Activated effector memory CD4-positive, alpha-beta T cell treated with Interleukin-2 at 50 U/mL for 16 hours (primary cell): Measurements from ENCODE around the gene KIF18B.

Experiments used
- DNase-seq: peaks from one replicate; pipeline ENCODE4 v3.0.0-alpha.2; 2020

Gene KIF18B

GRCh38 chr17:44903012-44903685, 44.4 kb downstream of the KIF18B start:
- DNase-seq: no peak

GRCh38 chr17:44902135-44902760, 45.3 kb downstream of the KIF18B start:
- no peak for DNase-seq

- no peak for DNase-seq
These were observed 46.1 kb downstream of the KIF18B start for GRCh38 chr17:44901411-44901921.

GRCh38 chr17:44900894-44901293, 46.7 kb downstream of the KIF18B start:
- DNase-seq: no peak

DNA sequence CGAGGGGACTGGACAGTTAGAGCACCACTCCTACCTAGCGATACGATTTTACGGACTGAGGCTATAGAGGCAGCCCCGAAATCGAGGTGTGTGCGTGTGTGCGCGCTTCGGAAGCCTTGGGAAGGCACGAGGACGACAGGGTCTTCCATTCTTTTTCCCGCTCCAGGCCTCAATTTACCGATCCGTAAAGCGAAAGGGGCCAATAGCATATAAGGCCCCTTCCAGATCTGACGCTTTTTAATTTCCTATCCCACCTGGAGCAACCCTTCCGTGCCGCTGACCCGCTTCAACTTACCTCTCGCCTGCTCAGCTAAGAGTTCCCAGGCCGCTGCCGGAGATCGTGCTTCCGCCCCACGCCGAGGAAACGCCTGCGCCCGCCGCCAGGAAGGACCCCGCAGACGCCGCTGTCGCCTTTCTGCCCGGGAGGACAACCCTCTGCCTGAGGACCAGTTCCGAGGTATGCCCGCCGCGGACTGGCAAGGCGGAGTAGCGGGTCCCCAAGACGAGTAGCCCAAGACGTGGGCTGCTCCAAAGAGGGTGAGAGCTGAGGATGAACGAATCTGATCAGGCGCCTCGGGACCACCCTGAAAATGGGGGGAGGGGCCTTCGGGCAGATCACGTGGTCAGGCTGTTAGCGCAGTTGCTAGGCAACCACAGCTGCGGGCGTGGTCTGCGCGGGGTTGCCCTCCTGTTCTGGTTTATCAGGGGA, 48.3 kb downstream of the KIF18B start, which contains the start of gene EFTUD2:
Gene EFTUD2 (minus strand): TSS at position 372 of the 709 bp plus-strand sequence. CDS start 4,924 bp downstream, outside the sequence.
- peak; percentile 88 for DNase-seq

GRCh38 chr17:44898768-44899073, 48.9 kb downstream of the KIF18B start:
- no peak for DNase-seq

DNA sequence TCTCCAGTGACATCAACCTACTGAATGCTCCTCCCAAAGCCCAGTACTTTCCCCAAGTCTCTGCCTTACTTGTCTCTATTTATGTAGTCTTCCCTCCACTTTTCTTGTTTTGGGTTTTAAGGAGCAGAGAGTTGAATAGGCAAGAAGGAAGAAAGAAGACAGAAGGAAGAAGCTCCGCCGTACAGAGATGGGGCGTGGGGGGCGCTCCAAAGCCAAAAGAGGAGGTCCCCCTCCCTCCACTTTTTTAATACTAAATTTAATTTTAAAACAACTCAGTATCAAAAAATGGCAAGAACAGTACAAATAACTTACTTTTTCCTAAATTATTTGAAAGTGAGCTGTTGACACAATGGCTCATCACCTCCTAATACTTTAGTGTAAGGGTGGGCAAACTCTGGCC, 52.9 kb downstream of the KIF18B start:
- no peak for DNase-seq

DNA sequence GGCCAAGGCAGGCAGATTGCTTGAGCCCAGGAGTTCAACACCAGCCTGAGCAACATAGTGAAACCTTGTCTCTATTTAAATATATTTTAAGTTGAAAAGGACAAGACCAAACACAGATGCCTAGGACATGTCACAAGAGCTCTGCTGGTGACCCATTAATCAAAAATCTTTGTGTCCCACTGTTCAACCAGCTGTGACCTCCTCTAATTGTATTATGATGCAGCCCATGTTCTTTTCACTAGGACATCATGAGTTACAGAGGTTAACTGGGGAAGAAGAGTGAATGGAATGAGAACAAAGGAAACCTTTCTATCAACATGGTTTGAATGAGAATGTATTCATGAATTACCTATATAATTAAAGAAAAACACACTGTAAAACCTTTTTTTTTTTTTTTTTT, 55.3 kb downstream of the KIF18B start:
- no peak for DNase-seq

DNA sequence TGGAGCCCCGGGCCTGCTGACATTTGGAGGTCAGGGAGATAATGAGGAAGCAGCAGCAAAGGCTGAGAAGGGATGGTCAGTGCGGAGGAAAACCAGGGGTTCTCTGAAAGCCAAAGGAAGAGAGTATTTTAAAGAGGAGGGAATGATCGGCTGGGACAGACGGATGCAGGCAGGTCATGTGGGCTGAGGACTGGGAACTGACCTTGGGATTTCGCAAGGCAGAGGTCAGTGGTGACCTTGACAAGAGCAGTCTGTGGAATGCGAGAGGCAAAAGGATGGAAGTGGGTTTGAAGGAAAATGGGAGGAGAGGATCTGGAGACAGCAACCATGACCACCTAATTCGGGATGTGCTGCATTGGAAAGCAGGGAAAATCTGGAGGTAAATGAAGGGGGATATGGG, 58.6 kb downstream of the KIF18B start:
- no peak for DNase-seq

DNA sequence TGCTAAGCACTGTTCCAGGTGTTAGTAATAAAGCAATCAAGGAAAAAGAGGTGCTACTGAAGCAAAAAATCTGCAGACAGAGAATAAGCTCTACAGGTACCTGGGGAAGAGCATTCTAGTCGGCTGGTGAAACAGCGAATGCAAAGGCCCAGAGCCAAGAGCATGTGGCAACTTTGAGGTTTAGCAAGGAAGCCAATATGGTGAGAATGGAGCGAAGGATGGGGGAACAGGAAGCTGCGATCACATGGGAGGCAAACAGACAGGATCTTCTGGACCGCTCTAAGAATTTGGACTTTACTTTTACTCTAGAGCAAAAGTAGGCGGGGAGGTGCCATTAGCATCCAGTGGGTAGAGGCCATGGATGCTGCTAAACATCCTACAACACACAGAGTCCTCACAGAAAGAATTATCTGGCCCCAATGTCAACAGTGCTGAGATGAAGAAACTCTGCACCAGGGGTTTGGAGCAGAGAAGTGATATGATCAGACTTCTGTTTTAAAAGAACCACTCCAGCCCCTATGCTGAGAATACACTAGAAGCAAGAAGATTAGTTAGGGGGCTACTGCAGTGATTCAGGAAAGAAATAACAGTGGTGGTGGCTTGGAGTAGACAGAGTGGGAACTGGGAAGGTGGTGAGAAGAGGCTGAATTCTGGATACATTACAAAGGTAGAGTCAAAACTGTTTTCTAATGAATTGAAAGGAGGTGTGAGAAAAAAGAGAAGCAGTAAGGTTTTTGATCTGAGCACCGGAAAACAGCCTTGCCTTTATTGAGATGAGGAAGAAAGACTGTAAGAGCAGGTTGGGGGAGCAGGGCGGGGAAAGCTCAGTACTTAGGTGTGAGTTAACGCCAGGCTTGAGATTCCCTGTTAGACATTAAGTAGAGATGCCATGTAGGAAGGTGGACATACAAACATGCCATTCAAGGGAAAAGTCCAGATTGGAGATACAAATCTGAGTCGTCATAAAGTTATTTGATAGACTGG, 59.3 kb downstream of the KIF18B start:
- DNase-seq: peak; percentile 2

GRCh38 chr17:44887016-44887415, 60.6 kb downstream of the KIF18B start:
- no peak for DNase-seq

- no peak for DNase-seq
These were observed 62.6 kb downstream of the KIF18B start for GRCh38 chr17:44884941-44885340.

DNA sequence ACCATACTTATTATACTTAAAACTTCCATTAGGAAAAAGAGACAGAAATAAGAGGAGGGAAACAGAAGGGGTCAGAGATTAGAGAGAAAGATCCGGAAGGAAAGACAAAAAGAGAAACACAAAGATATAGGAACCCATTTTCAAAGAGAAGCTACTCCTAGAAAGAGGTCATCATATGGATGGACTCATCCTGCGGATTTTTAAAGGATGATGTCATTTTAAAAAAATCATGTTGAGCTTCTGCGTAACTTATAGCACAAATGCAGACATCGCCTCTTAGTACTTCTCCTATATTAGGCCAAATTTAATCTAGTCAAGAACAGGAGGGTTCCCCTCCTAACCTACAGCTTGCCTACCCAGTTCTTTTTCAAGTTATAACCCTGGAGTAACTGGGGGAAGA, 66.4 kb downstream of the KIF18B start:
- no peak for DNase-seq

DNA sequence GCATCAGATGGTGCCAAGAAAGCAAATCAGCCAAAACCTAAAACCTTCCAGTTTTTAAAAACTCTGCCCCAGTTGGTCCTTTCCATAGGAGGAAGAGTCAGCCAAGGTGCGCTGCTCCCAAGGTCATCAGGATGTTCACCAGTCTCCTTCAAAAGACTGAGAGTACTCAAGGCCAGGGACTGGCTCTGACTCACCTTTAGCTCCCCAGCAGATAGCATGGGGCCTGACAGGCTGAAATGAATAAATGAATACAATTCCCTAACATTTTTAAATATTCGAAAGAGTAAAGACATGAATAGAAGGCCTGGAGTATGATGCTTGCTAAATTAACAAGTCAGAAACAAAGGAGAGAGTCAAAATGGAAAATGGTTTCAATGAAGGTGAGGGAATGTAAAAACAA, 67.5 kb downstream of the KIF18B start:
- no peak for DNase-seq

GRCh38 chr17:44879376-44879775, 68.2 kb downstream of the KIF18B start:
- no peak for DNase-seq

- DNase-seq: no peak
These were observed 68.8 kb downstream of the KIF18B start for GRCh38 chr17:44878627-44879221.

- DNase-seq: no peak
These were observed 70.5 kb downstream of the KIF18B start for GRCh38 chr17:44877121-44877520.

DNA sequence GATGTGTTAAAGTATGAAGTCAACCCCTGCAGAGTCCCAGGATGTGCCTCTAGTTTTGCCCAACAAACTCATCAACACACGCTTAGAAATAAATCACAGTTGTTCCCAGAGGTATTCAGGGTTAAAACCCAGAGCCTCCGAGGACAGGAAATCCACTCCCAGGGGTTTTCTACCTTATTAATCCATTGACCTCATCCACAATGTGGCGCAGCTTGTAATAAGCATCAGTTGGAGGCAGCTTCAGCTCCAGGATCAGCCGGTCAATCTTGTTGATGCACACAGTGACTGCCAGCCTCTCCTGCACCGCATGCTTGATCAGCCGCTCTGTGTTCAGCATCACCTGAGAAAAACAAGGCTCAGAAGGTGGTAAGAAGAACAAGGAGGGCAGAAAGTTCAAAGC, 71.8 kb downstream of the KIF18B start:
- no peak for DNase-seq
